Testis (tissue), 3 donors: ENCODE measurements around the gene EPHB4. TPM values are rescaled to one million over a fixed set of nuclear protein-coding genes. Genes with fewer than 3 reads are reported as not detected.

ENCODE experiments used
- DNase-seq: peaks from one replicate; pipeline ENCODE4 v3.0.0-alpha.2; 2019
- H3K27ac ChIP-seq, 2 donors: fragments of 200-600 bp; sonication (generic); one replicate each; pipeline ENCODE4 v1.5.1; 2019
- H3K27me3 ChIP-seq: fragments of 200-600 bp; sonication (generic); one replicate; pipeline ENCODE4 v1.5.1; 2019
- H3K36me3 ChIP-seq: fragments of 200-600 bp; sonication (generic); one replicate; pipeline ENCODE4 v1.5.1; 2017; ENCODE audit warnings: low read depth; ENCODE audit errors: missing control alignments
- H3K4me1 ChIP-seq: fragments of 200-600 bp; sonication (generic); one replicate; pipeline ENCODE4 v1.5.1; 2019
- H3K4me3 ChIP-seq, 2 donors: fragments of 200-600 bp; sonication (generic); one replicate each; pipeline ENCODE4 v1.5.1; 2017 to 2019
- H3K9me3 ChIP-seq: fragments of 200-600 bp; sonication (generic); one replicate; pipeline ENCODE4 v1.5.1; 2017
- POLR2A ChIP-seq: fragments of 450-650 bp; IDR thresholded peaks from one replicate; pipeline ENCODE4 v1.6.1; 2017; ENCODE audit warnings: antibody characterized with exemption, mild to moderate bottlenecking, moderate library complexity
- WGBS, 2 donors: methylation state at CpG; one replicate each; pipeline ENCODE4 v1.1.5; 2018; 5-methylcytosine and 5-hydroxymethylcytosine counted together
- intact Hi-C: fragments of 100-400 bp; cut with DNase I; formaldehyde crosslinking; loops from one replicate; pipeline ENCODE4 v1.15.1; 2023; ENCODE audit warnings: low total_unique reads
- polyA plus RNA-seq: library from polyadenylated mRNA; stranded (reverse); fragments of 350-450 nt; fragmentation: Illumina TruSeq; extraction: RNeasy Lipid Tissue Mini Kit (QIAGEN cat#74804); gene quantifications from one replicate; pipeline ENCODE4 v1.2.3, GENCODE V29; 2014; ENCODE audit warnings: low read depth, low replicate concordance; ENCODE audit not compliant: insufficient read depth
- total RNA-seq, 2 donors: library from RNA; depleted of rRNA; stranded (reverse); fragments of >200 nt; gene quantifications; one replicate each; pipeline ENCODE4 v1.2.3, GENCODE V29; 2016
- TF ChIP-seq, protein P1 (sequence below), 3 experiments: fragments of 450-650 bp in 2 of 3; fragments of 200-600 bp in 1 of 3; sonication (generic) in 1 of 3; IDR thresholded peaks; one replicate each; pipeline ENCODE4 v1.5.1; 2016 to 2019; ENCODE audit warnings: antibody characterized with exemption in 3 of 3, mild to moderate bottlenecking in 2 of 3, moderate library complexity in 1 of 3

EPHB4 gene
- total and polyA plus RNA-seq, 3 donors from 2014 or later = 30.5 to 49.6 (median 35.9) TPM

GRCh38 chr7:100854146-100854895 is 27.0 kb upstream of the EPHB4 start:
- H3K9me3 ChIP-seq = no peaks in the 10 kb centered on the region
- no peaks in the 10 kb centered on the region for H3K27me3 ChIP-seq
- no peak for TF ChIP-seq POLR2A
- TF ChIP-seq, protein P1, sequence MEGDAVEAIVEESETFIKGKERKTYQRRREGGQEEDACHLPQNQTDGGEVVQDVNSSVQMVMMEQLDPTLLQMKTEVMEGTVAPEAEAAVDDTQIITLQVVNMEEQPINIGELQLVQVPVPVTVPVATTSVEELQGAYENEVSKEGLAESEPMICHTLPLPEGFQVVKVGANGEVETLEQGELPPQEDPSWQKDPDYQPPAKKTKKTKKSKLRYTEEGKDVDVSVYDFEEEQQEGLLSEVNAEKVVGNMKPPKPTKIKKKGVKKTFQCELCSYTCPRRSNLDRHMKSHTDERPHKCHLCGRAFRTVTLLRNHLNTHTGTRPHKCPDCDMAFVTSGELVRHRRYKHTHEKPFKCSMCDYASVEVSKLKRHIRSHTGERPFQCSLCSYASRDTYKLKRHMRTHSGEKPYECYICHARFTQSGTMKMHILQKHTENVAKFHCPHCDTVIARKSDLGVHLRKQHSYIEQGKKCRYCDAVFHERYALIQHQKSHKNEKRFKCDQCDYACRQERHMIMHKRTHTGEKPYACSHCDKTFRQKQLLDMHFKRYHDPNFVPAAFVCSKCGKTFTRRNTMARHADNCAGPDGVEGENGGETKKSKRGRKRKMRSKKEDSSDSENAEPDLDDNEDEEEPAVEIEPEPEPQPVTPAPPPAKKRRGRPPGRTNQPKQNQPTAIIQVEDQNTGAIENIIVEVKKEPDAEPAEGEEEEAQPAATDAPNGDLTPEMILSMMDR (IDR thresholded peaks at IDR 0.05) = no peak
- H3K27ac ChIP-seq = no peak overlapping the region
- H3K36me3 ChIP-seq = no peaks in the 10 kb centered on the region
- H3K4me3 ChIP-seq = no peak overlapping the region
- 91 to 94% methylated on average over 12 to 14 of the region's 14 CpGs for whole genome bisulfite sequencing, 2 donors
- peaks cover 6% of the 10 kb centered on the region for H3K4me1 ChIP-seq
- intact Hi-C loops = loop anchor here (5.0 kb wide), 2 partner anchors 52 to 147 kb away; partner anchors contain the start of gene POP7
- DNase-seq = no peak

- Histone ChIP-seq H3K36me3 (no peaks in the 10 kb centered on the region), H3K4me3 (peak within 1 kb of the TSS; percentile 63 to 74), H3K27ac (peak within 1 kb of the TSS in 1 of 2 donors; percentile 47), H3K27me3 (no peaks in the 10 kb centered on the region), H3K9me3 (no peaks in the 10 kb centered on the region), H3K4me1 (peaks cover 6% of the 10 kb centered on the region)
- intact Hi-C loops = loop anchor here (5.0 kb wide), 2 partner anchors 50 to 145 kb away; partner anchors contain the start of gene POP7
- WGBS, 2 donors = 1% methylated on average over 18 to 65 of the region's 71 CpGs
- TF ChIP-seq, protein P1 (IDR thresholded peaks at IDR 0.05) = peak; percentile 83 to 89 (median 88)
- no peak for TF ChIP-seq POLR2A
- DNase-seq = peak; percentile 91
Observed at GRCh38 chr7:100852048-100852872, 24.9 kb upstream of the EPHB4 start, which contains the start of gene SLC12A9. TSS of gene SLC12A9 (plus strand) at chr7:100852713. CDS start at chr7:100854198, 1,485 bp downstream.

GRCh38 chr7:100847360-100847759 is 20.0 kb upstream of the EPHB4 start:
- H3K36me3 ChIP-seq = no peaks in the 10 kb centered on the region
- no peaks in the 10 kb centered on the region for H3K27me3 ChIP-seq
- WGBS, 2 donors = 96 to 98% methylated on average over 4 of the region's 4 CpGs
- no peaks in the 10 kb centered on the region for H3K4me1 ChIP-seq
- TF ChIP-seq POLR2A = no peak
- TF ChIP-seq, protein P1 (IDR thresholded peaks at IDR 0.05) = no peak
- no peak for DNase-seq
- H3K4me3 ChIP-seq = no peak overlapping the region
- intact Hi-C loops = no loop called here
- H3K9me3 ChIP-seq = no peaks in the 10 kb centered on the region
- no peak overlapping the region for H3K27ac ChIP-seq

GRCh38 chr7:100840470-100841100 is 13.3 kb upstream of the EPHB4 start:
- Histone ChIP-seq H3K27ac (no peak overlapping the region), H3K4me3 (no peak overlapping the region), H3K36me3 (no peaks in the 10 kb centered on the region), H3K27me3 (no peaks in the 10 kb centered on the region), H3K9me3 (no peaks in the 10 kb centered on the region), H3K4me1 (peaks cover 14% of the 10 kb centered on the region)
- 75 to 80% methylated on average over 8 of the region's 8 CpGs for whole genome bisulfite sequencing, 2 donors
- TF ChIP-seq, protein P1 (IDR thresholded peaks at IDR 0.05) = no peak
- TF ChIP-seq POLR2A = no peak
- DNase-seq = no peak
- intact Hi-C loops = no loop called here
